GM18517 (cell line): Measurements from ENCODE around the gene CPN2.

ENCODE experiments used
- ATAC-seq: cut with Tn5 transposase; IDR thresholded peaks from one replicate; pipeline ENCODE4 v1.9.1; 2021; ENCODE audit warnings: mild to moderate bottlenecking, moderate library complexity; ENCODE audit not compliant: unreplicated experiment

Gene CPN2

GRCh38 chr3:194300936-194301335 lies 50.2 kb downstream of the CPN2 start:
- ATAC-seq: no peak

DNA sequence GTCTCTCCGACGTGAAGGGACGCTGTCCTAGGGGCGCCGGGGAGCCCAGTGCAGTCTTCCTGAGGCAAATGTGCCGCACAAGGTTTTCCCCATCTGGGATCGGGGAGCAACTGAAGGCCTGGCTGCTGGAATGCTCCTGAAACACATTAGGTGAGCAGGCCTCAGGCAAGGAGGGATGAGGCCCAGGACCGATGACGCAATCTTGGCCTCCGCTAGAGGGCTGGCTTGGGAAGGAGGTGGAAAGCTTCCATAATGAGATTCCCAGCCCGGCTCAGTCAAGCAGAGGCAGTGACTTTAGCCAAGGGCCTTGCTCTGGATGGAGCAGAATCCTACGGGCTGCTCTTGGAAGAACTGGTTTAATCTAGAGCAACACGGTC lies 50.8 kb downstream of the CPN2 start:
- no peak for ATAC-seq

DNA sequence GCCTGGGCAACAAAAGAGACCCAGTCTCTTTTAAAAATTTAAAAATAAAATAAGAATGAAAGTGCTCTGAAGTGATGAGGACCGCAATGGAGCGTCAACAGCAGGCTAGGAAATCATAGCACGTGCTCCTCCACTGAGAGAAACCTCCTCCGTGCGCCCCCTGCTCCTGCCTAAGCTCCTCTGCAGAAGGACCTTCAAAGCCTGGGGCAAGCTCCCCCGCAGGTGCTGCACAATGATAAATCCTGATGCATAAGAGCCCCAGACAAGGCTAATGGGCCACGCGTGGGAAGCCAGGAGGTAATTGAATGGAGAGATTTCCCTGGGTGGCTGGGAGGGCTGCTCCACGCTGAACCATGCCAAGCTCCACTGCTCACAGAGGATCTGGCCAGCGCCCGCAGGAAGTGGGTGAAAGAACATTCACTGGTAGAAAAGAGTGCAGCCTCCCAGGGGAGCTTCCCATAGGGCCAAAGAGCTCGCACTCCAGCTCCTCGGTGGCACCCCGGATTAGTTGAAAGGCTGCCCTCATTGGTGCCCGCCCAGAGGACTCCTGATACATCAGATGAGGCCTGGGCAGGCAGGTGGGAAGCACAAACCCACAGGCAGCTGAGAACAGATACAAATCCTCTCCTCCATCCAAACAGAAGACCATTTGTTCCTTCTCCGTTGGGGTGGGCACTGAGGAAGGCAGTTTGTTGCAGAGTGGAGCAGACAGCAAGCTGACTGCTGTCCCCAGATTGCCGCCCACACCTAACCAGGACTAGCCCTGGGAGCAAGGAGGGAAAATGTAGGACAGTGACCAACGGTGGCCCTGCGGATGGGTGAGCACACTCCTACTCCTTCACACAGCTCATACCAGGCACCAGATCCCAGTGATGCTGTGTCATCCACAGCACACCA lies 52.5 kb downstream of the CPN2 start:
- ATAC-seq: no peak

DNA sequence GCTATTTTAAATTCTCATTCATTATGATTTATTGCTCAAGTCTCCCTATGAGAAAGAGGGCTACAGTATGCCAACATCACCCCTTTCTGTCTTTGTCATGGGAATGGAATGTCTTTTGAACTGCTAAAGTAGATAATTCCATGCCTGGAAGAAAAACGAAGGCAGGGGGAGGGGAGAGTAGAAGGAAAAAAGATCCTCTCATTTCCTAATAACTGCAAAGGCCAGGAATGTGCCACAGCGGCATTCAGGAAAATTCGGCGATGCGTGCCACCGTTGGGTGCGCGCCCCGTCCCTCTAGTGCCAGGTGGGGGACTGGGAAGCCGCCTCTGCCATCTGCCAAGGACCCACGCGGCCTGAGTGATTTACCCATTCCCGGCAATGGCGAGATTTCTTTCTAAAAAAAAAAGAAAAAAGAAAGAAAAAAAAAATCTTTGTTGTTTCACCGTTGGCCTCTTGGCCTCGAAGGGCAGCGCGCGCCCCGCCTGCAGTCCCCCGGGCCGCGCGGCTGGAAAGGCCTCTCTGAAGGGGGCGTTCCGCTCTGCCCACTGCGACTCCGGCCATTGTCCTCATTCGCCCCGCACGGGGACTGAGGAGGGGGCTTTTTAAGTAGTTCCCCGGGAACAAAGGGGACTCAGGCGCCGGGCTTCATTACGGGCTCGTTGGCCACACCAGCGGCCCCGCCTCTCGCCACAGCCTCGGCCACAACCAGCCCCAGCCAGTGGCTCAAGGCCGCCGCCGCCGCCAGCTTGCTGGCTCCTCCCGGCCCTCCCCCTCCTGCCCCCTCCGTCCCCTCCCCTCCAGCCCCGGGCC lies 54.5 kb downstream of the CPN2 start:
- no peak for ATAC-seq

DNA sequence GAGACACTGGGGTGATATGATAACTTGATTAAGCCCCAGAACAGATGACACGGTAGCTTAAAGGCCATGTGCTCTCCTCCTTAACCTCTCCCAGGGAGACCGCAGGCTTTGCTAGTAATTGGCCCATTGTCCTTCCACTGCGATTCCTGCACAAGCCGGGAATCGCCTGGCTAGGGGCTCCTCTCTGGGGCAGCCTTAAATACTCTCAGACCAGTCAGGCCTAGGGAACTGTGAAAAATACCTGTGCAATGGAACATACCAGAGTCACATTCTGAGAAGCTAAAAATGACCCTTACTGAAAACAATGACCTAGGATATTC lies 56.3 kb downstream of the CPN2 start:
- ATAC-seq: no peak

DNA sequence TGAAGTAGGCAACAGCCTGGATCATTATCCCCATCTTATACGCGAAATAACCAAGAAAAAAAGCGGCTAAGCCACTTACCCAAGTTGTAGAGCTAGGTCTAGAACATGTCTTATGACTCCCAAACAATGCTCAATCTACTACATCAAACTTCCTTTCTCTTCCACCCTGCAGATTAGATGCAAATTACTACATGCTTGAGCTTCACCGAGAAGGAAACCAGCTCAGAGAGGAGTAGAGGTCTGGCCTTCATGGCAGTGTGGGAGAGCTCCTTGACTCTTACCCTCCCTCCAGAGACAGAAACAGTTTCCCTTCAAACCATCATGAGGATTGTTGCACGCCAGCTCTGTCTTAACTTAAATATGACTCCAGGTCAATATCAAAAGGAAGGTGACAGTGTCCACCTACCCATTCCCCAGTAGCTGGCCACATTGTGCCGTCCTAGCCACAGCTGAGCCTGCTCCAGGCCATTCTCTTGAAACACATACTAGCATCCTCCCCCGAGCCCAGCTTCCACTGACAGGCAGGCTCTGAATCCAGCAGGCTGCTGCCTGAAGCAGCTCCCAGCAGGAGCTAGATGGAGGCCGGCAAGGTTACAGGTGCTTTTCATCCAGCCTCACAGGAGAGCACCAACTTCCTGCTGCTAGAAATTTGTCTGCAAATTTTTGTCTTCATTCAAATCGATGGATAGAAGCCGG lies 56.8 kb downstream of the CPN2 start:
- ATAC-seq: no peak

- no peak for ATAC-seq
Observed at GRCh38 chr3:194293546-194294198, 57.5 kb downstream of the CPN2 start.

- ATAC-seq: no peak
Observed at GRCh38 chr3:194292331-194292730, 58.8 kb downstream of the CPN2 start.
